OCI-LY7 (cell line): Measurements from ENCODE around the gene TAF1B.

Experiments
- EZH2phosphoT487 ChIP-seq: fragments of 200-600 bp; sonication (generic); IDR thresholded peaks from 2 replicates; pipeline ENCODE4 v1.6.1; 2018; ENCODE audit warnings: low read depth, borderline replicate concordance, mild to moderate bottlenecking, mixed run types, antibody characterized with exemption, low read length, moderate library complexity, mixed read lengths
- TF ChIP-seq, protein P1 (sequence below): fragments of 200-600 bp; sonication (generic); conservative IDR thresholded peaks from 2 replicates; pipeline ENCODE4 v1.5.1; 2014; ENCODE audit warnings: mild to moderate bottlenecking, antibody characterized with exemption, low read length, moderate library complexity, mixed read lengths

DNA sequence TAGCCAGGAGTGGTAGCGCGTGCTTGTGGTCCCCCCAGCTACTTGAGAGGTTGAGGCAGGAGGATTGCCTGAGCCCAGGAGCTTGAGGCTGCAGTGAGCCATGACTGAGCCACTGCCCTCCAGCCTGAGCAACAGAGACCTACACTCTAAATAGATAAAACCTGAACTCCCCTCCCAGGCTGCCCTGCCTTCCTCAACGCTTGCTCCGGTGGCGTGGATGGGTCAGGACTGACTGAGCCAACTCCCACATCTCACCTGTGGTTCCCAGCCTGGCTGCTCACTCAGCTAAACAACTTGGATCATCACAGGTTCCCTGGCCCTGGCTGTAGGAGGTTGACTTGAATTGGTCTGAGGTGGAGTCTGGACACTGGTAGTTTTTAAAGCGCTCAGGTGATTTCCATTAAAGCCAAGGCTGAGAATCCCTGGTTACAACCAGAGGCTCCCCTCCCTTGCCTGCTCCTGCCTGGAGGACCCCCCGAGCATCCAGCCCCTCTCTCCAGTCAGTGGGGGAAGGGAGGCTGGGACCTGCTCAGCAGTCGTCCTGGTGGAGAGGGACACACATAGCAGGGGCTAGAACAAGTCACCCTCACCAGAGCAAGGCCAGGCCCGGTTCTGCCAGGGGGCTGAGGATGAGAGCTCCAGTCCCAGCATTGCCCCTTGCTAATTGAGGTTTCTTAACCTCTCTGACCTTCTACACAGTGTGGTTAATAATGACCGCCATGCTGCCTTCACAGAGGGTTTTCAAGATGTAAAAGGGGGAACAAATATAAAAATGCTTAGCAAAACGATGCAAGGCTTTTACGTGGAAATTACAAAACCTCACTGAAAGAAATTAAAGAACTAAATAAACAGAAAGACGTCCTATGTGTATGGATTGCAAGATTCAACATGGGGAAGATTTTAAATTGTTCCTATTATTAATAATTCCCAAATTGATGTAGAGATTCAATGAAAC is 46.9 kb upstream of the TAF1B start:
- TF ChIP-seq, protein P1, sequence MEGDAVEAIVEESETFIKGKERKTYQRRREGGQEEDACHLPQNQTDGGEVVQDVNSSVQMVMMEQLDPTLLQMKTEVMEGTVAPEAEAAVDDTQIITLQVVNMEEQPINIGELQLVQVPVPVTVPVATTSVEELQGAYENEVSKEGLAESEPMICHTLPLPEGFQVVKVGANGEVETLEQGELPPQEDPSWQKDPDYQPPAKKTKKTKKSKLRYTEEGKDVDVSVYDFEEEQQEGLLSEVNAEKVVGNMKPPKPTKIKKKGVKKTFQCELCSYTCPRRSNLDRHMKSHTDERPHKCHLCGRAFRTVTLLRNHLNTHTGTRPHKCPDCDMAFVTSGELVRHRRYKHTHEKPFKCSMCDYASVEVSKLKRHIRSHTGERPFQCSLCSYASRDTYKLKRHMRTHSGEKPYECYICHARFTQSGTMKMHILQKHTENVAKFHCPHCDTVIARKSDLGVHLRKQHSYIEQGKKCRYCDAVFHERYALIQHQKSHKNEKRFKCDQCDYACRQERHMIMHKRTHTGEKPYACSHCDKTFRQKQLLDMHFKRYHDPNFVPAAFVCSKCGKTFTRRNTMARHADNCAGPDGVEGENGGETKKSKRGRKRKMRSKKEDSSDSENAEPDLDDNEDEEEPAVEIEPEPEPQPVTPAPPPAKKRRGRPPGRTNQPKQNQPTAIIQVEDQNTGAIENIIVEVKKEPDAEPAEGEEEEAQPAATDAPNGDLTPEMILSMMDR: no peak
- TF ChIP-seq EZH2phosphoT487: no peak
